ENCODE data around the gene KLHL35.
"Not testable (repeated sequence)": the region's sequence is repeated elsewhere in the genome, so short reads cannot be mapped to it uniquely, and the experiment has no call there.

Gene KLHL35

GRCh38 chr11:75422248-75423231 is 10.5 kb downstream of the KLHL35 start:
- DNase-seq, result no peak

- no peak for DNase-seq
Observed at GRCh38 chr11:75421902-75422247, 11.1 kb downstream of the KLHL35 start.

- DNase-seq, result no peak
Observed at GRCh38 chr11:75421035-75421602, 11.9 kb downstream of the KLHL35 start.

- no peak for DNase-seq
Observed at GRCh38 chr11:75420224-75421034, 12.6 kb downstream of the KLHL35 start.

- DNase-seq, result no peak
Observed at GRCh38 chr11:75413864-75414263, 19.1 kb downstream of the KLHL35 start.

GRCh38 chr11:75413146-75413545 is 19.9 kb downstream of the KLHL35 start:
- DNase-seq, result not testable (repeated sequence)

- DNase-seq, result not testable (repeated sequence)
Observed at GRCh38 chr11:75409971-75410370, 23.0 kb downstream of the KLHL35 start.

GRCh38 chr11:75408957-75409219 is 24.1 kb downstream of the KLHL35 start:
- DNase-seq, result no peak

- DNase-seq, result no peak
Observed at GRCh38 chr11:75406338-75406777, 26.6 kb downstream of the KLHL35 start.

- DNase-seq, result no peak
Observed at GRCh38 chr11:75403983-75404658, 28.9 kb downstream of the KLHL35 start.

- no peak for DNase-seq
Observed at GRCh38 chr11:75403037-75403436, 30.0 kb downstream of the KLHL35 start.

GRCh38 chr11:75402002-75402773 is 30.8 kb downstream of the KLHL35 start:
- DNase-seq, result no peak

- DNase-seq, result no peak
Observed at GRCh38 chr11:75400146-75400865, 32.7 kb downstream of the KLHL35 start.

GRCh38 chr11:75399344-75400145 is 33.5 kb downstream of the KLHL35 start, which contains the start of gene RPS3:
Gene RPS3, plus strand, starts transcription at chr11:75399518. Its CDS starts 30 bp downstream, at chr11:75399548.
- peak; percentile 91 for DNase-seq

- no peak for DNase-seq
Observed at GRCh38 chr11:75398906-75399305, 34.1 kb downstream of the KLHL35 start.

GRCh38 chr11:75394085-75394840 is 38.7 kb downstream of the KLHL35 start:
- no peak for DNase-seq

- DNase-seq, result no peak
Observed at GRCh38 chr11:75389925-75390324, 43.1 kb downstream of the KLHL35 start.

- no peak for DNase-seq
Observed at GRCh38 chr11:75389276-75389605, 43.8 kb downstream of the KLHL35 start.

- DNase-seq, result peak; percentile 77
Observed at GRCh38 chr11:75388386-75389275, 44.4 kb downstream of the KLHL35 start.
